ENCODE measurements around the gene TUBA4A. TPM values are rescaled to one million over a fixed set of nuclear protein-coding genes. Genes with fewer than 3 reads are reported as not detected.

TUBA4A gene
- total RNA-seq, 1 experiment from 2014 or later: 40.8 TPM

GRCh38 chr2:219294356-219295351 lies 40.9 kb upstream of the TUBA4A start (continued):
- TF ChIP-seq AFF4 (CRISPR knock-in tag; IDR thresholded peaks at IDR 0.05; ENCODE audit: borderline replicate concordance) (no peak; the same call in 1 of the 2 replicates), TCF7 (CRISPR knock-in tag; IDR thresholded peaks at IDR 0.05; ENCODE audit: low read depth) (no peak), CREB1 (CRISPR knock-in tag; IDR thresholded peaks at IDR 0.05) (0 out of 2 replicates have a peak, but pooled peaks have one; percentile 28), ZNF425 (CRISPR knock-in tag; conservative IDR thresholded peaks at IDR 0.05) (no peak), HMGXB4 (CRISPR knock-in tag; IDR thresholded peaks at IDR 0.05) (peak; percentile 100), NR1H2 (CRISPR knock-in tag; IDR thresholded peaks at IDR 0.05) (no peak), ZNF263 (CRISPR knock-in tag; IDR thresholded peaks at IDR 0.05; ENCODE audit: low read depth) (no peak), PRRX2 (CRISPR knock-in tag; IDR thresholded peaks at IDR 0.05) (no peak), ATF2 (CRISPR knock-in tag; IDR thresholded peaks at IDR 0.05; ENCODE audit: borderline replicate concordance, low read depth) (no peak), ZNF416 (CRISPR knock-in tag; IDR thresholded peaks at IDR 0.05) (no peak)
- TF ChIP-seq, protein P1, sequence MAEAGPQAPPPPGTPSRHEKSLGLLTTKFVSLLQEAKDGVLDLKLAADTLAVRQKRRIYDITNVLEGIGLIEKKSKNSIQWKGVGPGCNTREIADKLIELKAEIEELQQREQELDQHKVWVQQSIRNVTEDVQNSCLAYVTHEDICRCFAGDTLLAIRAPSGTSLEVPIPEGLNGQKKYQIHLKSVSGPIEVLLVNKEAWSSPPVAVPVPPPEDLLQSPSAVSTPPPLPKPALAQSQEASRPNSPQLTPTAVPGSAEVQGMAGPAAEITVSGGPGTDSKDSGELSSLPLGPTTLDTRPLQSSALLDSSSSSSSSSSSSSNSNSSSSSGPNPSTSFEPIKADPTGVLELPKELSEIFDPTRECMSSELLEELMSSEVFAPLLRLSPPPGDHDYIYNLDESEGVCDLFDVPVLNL (CRISPR knock-in tag; IDR thresholded peaks at IDR 0.05; ENCODE audit: borderline replicate concordance, low read depth): no peak

- H3K27ac Mint-ChIP-seq: no peak overlapping the region
- no peaks in the 10 kb centered on the region for H3K36me3 Mint-ChIP-seq
- DNase-seq (ENCODE audit: low spot score): no peak
- peaks cover 16% of the 10 kb centered on the region for H3K4me1 Mint-ChIP-seq
- no peak for ATAC-seq
- peak overlapping the region; percentile 88 for H3K4me3 Mint-ChIP-seq
- peaks cover 5% of the 10 kb centered on the region; the same call in 1 of the 2 replicates for H3K9me3 Mint-ChIP-seq
- POLR2A ChIA-PET: no interaction called here
- CTCF ChIA-PET: interaction anchor here (1.4 to 5.7 kb wide), 6 partner anchors 8 to 292 kb away, joined by 11 to 158 read pairs (median 25); partner anchors contain the start of genes DNAJB2 and DNPEP
- H3K27me3 Mint-ChIP-seq (ENCODE audit: low read depth): peaks cover 57% of the 10 kb centered on the region
- TF ChIP-seq NR2C2 (CRISPR knock-in tag; IDR thresholded peaks at IDR 0.05): no peak
- no peak for TF ChIP-seq TEAD4 (CRISPR knock-in tag; IDR thresholded peaks at IDR 0.05)
- TF ChIP-seq TEAD1 (CRISPR knock-in tag; IDR thresholded peaks at IDR 0.05): no peak
- TF ChIP-seq, protein P1 (CRISPR knock-in tag; IDR thresholded peaks at IDR 0.05; ENCODE audit: borderline replicate concordance, low read depth): no peak
- TF ChIP-seq GABPB1 (CRISPR knock-in tag; IDR thresholded peaks at IDR 0.05): no peak
- no peak for TF ChIP-seq ZNF219 (CRISPR knock-in tag; IDR thresholded peaks at IDR 0.05; ENCODE audit: borderline replicate concordance)
- TF ChIP-seq, protein P2, sequence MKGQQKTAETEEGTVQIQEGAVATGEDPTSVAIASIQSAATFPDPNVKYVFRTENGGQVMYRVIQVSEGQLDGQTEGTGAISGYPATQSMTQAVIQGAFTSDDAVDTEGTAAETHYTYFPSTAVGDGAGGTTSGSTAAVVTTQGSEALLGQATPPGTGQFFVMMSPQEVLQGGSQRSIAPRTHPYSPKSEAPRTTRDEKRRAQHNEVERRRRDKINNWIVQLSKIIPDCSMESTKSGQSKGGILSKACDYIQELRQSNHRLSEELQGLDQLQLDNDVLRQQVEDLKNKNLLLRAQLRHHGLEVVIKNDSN (CRISPR knock-in tag; IDR thresholded peaks at IDR 0.05): no peak
These were observed 40.1 kb upstream of the TUBA4A start for GRCh38 chr2:219293736-219294231.

All from WTC11 (cell line).